Measurements from ENCODE around the gene LRBA. TPM values are rescaled to one million over a fixed set of nuclear protein-coding genes. Genes with fewer than 3 reads are reported as not detected.
A peak's percentile ranks its signal among the peaks of the same experiment; 100 is the strongest.

Gene LRBA
- total RNA-seq, 1 donor from 2014 or later = 28.2 TPM

- no peak overlapping the region for H3K4me3 Mint-ChIP-seq
- H3K9me3 Mint-ChIP-seq = no peaks in the 10 kb centered on the region
- no peak overlapping the region for H3K27ac Mint-ChIP-seq (ENCODE audit: unreplicated experiment)
- no peak for DNase-seq (ENCODE audit: low read depth, low spot score)
- H3K4me1 Mint-ChIP-seq = peaks cover 30% of the 10 kb centered on the region
- peaks cover 69% of the 10 kb centered on the region for H3K27me3 Mint-ChIP-seq (ENCODE audit: low read depth)
- TF ChIP-seq CTCF (conservative IDR thresholded peaks at IDR 0.05) = no peak
- no peaks in the 10 kb centered on the region for H3K36me3 Mint-ChIP-seq (ENCODE audit: low read depth)
These were observed 428.8 kb downstream of the LRBA start for GRCh38 chr4:150586162-150586810.

GRCh38 chr4:150585611-150586010, 429.5 kb downstream of the LRBA start:
- Mint-ChIP-seq H3K36me3 (ENCODE audit: low read depth) (no peaks in the 10 kb centered on the region), H3K4me3 (no peak overlapping the region), H3K27ac (ENCODE audit: unreplicated experiment) (no peak overlapping the region), H3K4me1 (peaks cover 30% of the 10 kb centered on the region), H3K9me3 (no peaks in the 10 kb centered on the region), H3K27me3 (ENCODE audit: low read depth) (peaks cover 75% of the 10 kb centered on the region)
- no peak for DNase-seq (ENCODE audit: low read depth, low spot score)
- no peak for TF ChIP-seq CTCF (conservative IDR thresholded peaks at IDR 0.05)

- peak overlapping the region; percentile 68 for H3K4me3 Mint-ChIP-seq
- no peaks in the 10 kb centered on the region for H3K36me3 Mint-ChIP-seq (ENCODE audit: low read depth)
- no peak overlapping the region for H3K27ac Mint-ChIP-seq (ENCODE audit: unreplicated experiment)
These were observed 430.8 kb downstream of the LRBA start for GRCh38 chr4:150584111-150584915.

GRCh38 chr4:150583287-150584110, 431.6 kb downstream of the LRBA start:
- no peaks in the 10 kb centered on the region for H3K36me3 Mint-ChIP-seq (ENCODE audit: low read depth)
- TF ChIP-seq CTCF (conservative IDR thresholded peaks at IDR 0.05) = no peak
- peak overlapping the region; percentile 68 for H3K4me3 Mint-ChIP-seq
- peak; percentile 30 for DNase-seq (ENCODE audit: low read depth, low spot score)
- no peaks in the 10 kb centered on the region for H3K9me3 Mint-ChIP-seq
- peaks cover 96% of the 10 kb centered on the region for H3K27me3 Mint-ChIP-seq (ENCODE audit: low read depth)
- H3K4me1 Mint-ChIP-seq = peaks cover 49% of the 10 kb centered on the region
- H3K27ac Mint-ChIP-seq (ENCODE audit: unreplicated experiment) = no peak overlapping the region

More at GRCh38 chr4:150584111-150584915, 430.8 kb downstream of the LRBA start:
- DNase-seq (ENCODE audit: low read depth, low spot score) = no peak
- Mint-ChIP-seq H3K27me3 (ENCODE audit: low read depth) (peaks cover 88% of the 10 kb centered on the region), H3K4me1 (peaks cover 41% of the 10 kb centered on the region), H3K9me3 (no peaks in the 10 kb centered on the region)
- no peak for TF ChIP-seq CTCF (conservative IDR thresholded peaks at IDR 0.05)

GRCh38 chr4:150582873-150583286, 432.2 kb downstream of the LRBA start:
- TF ChIP-seq CTCF (conservative IDR thresholded peaks at IDR 0.05) = no peak
- Mint-ChIP-seq H3K9me3 (no peaks in the 10 kb centered on the region), H3K4me1 (peaks cover 49% of the 10 kb centered on the region), H3K36me3 (ENCODE audit: low read depth) (no peaks in the 10 kb centered on the region), H3K27ac (ENCODE audit: unreplicated experiment) (no peak overlapping the region), H3K27me3 (ENCODE audit: low read depth) (peaks cover 95% of the 10 kb centered on the region), H3K4me3 (peak overlapping the region; percentile 68)
- peak; percentile 31 for DNase-seq (ENCODE audit: low read depth, low spot score)
